GDM1 (cell line): ENCODE measurements around the gene ACBD6.

ENCODE experiments used
- DNase-seq: peaks from one replicate; lab custom pipeline; 2025; lab: John Stamatoyannopoulos, UW

Gene ACBD6

DNA sequence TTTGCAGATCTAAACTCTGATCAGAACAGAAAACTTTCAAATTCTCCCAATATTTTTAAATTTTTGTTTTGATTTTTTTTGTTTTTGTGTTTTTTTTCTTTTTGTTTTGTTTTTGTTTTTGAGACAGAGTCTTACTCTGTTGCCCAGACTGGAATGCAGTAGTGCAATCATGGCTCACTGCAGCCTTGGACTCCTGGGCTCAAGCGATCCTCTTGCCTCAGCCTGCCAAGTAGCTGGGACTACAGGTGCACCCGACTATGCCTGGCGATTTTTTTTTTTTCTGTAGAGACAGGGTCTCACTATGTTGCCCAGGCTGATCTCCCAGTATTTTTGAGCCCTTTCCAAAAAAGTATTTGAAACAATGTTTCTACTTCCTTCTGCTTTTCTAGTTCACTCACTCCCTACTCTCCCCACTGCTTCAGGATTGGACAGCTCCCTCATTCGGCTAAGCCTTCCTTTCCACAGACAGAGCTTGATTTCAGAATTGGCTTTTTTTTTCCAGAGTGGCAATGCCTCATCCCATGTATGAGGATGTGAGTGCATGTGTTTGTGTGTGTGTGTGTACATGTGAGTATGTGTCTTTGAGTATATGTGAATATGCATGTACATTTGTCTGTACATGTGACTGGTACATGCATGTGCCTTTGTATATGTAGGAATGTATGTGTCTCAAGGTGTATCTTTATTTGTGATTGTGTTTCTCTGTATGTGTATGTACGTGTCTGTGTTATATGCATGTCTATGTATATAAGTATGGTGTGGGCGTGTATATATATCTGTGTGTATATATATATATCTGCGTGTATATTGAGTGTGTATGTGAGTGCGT, 260.4 kb downstream of the ACBD6 start:
- no peak for DNase-seq

DNA sequence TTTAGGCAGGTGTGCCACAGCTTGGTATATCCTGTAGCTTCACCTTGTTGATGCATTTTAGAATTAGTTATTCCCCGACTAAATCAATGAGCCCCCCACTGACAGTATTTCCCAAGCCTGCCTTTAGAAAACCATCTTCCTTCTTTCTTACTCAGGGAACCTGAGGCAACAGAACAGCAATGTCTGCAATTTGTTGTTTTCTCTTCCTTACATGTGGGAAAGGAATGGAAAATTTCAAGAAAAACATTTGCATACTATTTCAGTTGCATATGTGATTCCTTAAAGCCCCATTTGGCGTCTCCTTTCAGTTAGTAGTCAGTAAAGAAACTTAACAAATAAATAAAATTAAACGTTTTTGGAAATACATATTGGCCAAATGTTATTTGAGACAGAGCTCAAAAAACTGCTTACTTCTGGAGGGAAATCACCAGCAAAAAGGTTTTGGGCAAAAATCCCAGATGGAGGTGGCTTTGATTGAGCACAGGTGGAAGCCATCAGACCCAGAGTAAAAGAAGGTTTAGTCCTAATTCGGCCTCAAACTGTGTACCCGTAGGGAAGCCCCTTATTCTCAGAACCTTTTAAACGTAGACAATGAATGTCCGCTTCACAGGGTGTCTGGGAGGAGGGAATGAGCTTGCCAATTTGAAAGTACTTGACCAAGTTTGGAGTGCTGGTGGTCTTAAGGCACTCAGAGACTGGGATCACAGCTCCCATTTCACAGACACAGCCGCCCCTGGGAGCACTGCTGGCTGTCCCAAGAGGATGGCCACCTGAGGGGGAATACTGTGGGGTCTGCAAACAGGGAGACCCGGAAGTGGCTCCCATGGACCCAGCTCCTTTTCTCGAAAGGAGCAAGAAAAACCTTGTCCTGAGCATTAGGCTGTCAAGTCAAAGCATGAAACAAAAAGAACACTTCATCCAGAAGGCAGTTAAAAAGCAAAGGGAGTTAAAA, 263.0 kb downstream of the ACBD6 start:
- DNase-seq, result no peak

DNA sequence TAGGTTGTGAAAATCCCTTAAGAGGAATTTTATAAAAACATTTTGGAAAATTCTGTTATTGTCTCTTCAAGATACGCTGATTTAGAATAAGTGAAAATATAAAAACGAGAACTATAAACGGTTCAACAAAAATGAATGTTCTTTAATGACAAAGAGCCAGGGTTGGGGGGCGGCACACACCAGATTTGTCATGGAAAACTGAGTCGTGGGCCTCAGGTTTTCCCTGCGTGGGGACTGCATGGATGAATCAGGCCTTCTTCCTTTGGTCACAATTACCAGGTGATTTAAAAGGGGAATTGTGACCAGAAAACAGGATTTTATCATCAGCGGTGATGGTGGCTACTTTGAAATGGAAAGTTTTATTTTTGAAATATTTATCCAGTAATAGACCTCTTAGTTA, 263.7 kb downstream of the ACBD6 start:
- DNase-seq, result no peak
